HG03175 (cell line): ENCODE measurements around the gene CCL2.

Experiments used
- ATAC-seq: cut with Tn5 transposase; IDR thresholded peaks from one replicate; pipeline ENCODE4 v1.9.1; 2021; ENCODE audit warnings: mild to moderate bottlenecking, moderate library complexity; ENCODE audit not compliant: unreplicated experiment

The CCL2 gene

DNA sequence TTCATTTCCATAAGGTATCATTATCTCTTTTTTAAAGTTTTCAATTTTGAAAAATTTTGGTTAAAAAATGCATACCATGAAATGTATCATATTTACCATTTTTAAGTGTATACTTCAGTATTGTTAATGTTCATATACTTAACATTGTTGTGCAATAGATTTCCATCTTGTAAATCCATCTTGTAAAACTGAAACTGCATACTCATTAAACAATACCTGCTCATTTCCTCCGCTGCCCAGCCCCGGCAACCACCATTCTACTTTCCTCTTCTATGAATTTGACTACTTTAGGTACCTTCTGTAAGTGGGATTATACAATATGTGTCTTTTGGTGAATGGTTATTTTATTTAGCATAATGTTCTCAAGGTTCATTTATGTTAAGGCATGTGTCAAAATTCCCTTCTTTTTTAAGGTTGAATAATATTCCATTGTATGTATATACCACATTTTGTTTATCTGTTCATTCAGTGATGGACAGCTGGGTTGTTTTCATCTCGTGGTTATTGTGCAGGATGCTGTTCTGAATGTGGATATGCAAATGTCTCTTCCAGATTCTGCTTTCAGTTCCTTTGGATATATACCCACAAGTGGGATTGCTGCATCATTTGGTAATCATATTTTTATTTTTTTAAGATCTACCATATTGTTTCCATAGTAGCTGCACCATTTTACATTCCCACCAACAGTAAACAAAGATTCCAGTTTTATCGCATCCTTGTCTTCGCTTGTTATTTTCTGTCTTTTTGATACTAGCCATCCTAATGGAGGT lies 6.7 kb downstream of the CCL2 start:
- no peak for ATAC-seq

DNA sequence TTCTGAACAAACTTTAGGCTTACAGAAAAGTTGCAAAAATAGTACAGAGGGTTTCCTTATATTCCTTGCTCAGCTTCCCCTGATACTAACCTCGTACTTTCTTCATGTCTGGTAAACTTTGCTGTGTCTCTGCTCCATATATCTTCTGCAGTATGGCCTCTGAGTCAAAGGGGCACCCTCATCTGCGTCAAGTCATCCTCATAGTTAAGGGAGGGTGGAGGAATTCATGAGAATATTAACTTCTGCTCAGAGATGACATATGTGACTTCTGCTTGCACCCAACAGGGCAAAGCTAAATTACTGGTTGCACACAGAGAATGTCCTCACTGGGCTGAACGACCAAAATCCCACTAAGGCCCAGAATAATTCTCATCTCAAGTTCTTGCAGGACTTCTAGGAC lies 10.6 kb downstream of the CCL2 start:
- ATAC-seq = no peak

- ATAC-seq = no peak
Observed at GRCh38 chr17:34269969-34270368, 14.9 kb downstream of the CCL2 start, which contains the start of gene CCL7. TSS of gene CCL7 (plus strand) at chr17:34270221. CDS start at chr17:34270291, 70 bp downstream.

DNA sequence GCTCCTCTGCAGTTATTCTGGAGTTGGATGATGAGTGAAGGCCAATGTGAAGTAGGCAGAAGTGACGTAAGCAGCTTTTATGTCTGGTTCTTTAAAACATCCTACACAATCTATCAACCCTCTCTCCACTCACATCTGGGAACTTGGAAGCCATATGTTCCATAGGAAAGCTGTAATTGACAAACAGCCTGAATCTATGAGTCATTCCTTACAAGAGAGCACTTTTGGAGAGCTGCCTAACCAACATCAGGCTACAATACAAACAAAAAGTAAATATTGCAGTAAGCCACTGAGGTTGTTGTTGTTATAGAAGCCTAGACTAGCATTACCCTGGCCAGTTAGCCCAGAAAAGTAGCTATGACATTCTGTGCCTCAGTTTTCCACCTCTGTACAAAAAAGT lies 20.8 kb downstream of the CCL2 start:
- ATAC-seq = no peak

- no peak for ATAC-seq
Observed at GRCh38 chr17:34276826-34277225, 21.7 kb downstream of the CCL2 start.

GRCh38 chr17:34283571-34283970 lies 28.5 kb downstream of the CCL2 start:
- no peak for ATAC-seq

GRCh38 chr17:34285286-34285792 lies 30.3 kb downstream of the CCL2 start, which contains the start of gene CCL11:
TSS of gene CCL11 (plus strand) at chr17:34285742. CDS start at chr17:34285809, 67 bp downstream.
- no peak for ATAC-seq

DNA sequence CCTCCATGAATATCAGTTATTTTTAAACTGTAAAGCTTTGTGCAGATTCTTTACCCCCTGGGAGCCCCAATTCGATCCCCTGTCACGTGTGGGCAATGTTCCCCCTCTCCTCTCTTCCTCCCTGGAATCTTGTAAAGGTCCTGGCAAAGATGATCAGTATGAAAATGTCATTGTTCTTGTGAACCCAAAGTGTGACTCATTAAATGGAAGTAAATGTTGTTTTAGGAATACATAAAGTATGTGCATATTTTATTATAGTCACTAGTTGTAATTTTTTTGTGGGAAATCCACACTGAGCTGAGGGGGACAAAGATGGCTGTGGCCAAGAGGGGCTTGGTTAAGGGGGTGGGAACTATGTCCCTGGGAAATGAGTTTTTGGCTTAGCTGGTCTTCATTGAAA lies 32.8 kb downstream of the CCL2 start:
- ATAC-seq = no peak

GRCh38 chr17:34290586-34290985 lies 35.5 kb downstream of the CCL2 start:
- no peak for ATAC-seq

GRCh38 chr17:34291721-34292348 lies 36.8 kb downstream of the CCL2 start:
- no peak for ATAC-seq

- no peak for ATAC-seq
Observed at GRCh38 chr17:34299027-34299426, 43.9 kb downstream of the CCL2 start.

GRCh38 chr17:34299956-34300577 lies 45.0 kb downstream of the CCL2 start:
- no peak for ATAC-seq

- ATAC-seq = no peak
Observed at GRCh38 chr17:34300652-34301370, 45.7 kb downstream of the CCL2 start.

DNA sequence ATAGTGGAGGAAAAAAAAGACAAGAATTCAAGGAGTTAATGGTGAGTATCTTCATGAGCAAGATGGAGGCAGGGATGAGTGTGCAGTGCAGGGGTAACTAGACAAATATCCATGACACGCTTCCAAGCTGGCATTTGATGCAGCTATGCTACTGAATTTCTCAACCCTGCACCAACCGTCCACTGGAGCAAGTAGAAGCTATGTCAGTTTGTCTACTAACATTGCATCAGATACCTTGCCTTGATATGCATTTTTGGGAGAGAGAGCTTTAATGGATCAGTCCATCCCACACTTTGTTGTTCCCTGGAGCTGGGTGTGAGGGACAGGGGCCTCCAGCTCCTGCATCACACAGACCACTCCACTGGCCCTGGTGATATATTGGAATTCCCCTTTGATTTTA lies 46.9 kb downstream of the CCL2 start:
- ATAC-seq = no peak

DNA sequence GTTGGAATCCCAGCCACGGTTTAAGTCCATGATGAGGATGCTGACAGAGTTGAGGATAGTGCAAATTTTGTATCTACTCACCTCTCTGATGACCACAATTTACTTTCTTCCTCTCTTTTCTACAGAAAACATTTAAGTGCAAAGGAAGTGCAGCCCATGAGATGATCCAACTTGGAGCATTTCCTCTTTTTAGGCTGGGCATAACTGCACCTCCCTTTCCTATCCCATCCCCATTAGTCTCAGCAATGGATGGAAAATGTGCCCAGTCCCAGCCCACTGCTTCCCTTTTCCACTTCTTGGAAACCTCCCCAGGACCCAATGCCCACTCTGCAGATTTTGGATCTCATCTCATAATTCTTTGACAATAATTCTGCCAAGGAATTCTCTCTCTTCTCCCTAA lies 47.6 kb downstream of the CCL2 start:
- ATAC-seq = no peak

GRCh38 chr17:34303606-34304005 lies 48.5 kb downstream of the CCL2 start:
- ATAC-seq = no peak

GRCh38 chr17:34305061-34305460 lies 50.0 kb downstream of the CCL2 start:
- ATAC-seq = no peak

DNA sequence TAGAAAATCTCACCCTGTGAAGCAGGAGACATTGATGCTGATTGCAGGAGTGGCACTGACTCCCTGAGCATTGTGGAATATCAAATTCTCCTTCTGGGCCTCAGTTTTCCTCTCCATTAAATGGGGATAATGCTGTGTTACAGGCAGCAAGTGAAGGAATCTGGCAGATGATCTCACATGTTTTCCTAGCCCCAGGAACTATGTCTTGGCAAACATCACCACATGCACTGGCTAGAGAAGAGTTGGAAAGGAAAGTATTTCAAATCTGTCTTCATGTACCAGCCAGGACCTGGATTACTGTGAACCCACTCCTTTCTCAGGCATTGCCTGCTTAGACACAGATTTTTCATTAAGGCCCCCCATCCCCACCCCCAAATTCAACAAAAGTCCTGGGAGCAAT lies 50.5 kb downstream of the CCL2 start:
- ATAC-seq = no peak

- ATAC-seq = no peak
Observed at GRCh38 chr17:34306466-34306865, 51.4 kb downstream of the CCL2 start.
